Activated T-cell treated with anti-CD3 and anti-CD28 coated beads, Interleukin-2, amount 50 U/mL, for 72 hours (primary cell): ENCODE measurements around the gene TMEM115. TPM values are rescaled to one million over a fixed set of nuclear protein-coding genes. Genes with fewer than 3 reads are reported as not detected.

Experiments used
- ATAC-seq, 2 donors: fragments of 150-1000 bp; cut with Tn5 transposase; replicated peaks in 1 of 2; 2 replicates each; pipeline ENCODE4 v1.10.0; 2021; ENCODE audit warnings: moderate library complexity in 2 of 2, mild to moderate bottlenecking in 1 of 2
- DNase-seq, 2 donors: peaks; one replicate each; pipeline ENCODE4 v3.0.0; 2021 to 2022; ENCODE audit warnings: mixed read lengths in 1 of 2
- H3K27ac Mint-ChIP-seq: one replicate; pipeline ENCODE4 v1.8.0; 2022; ENCODE audit warnings: mild to moderate bottlenecking, moderate library complexity, mixed read lengths
- H3K27me3 Mint-ChIP-seq: one replicate; pipeline ENCODE4 v1.8.0; 2022; ENCODE audit warnings: low read depth, mixed read lengths
- H3K36me3 Mint-ChIP-seq, 2 donors: one replicate each; pipeline ENCODE4 v1.8.0; 2022; ENCODE audit warnings: mixed read lengths in 2 of 2, mild to moderate bottlenecking in 1 of 2; ENCODE audit not compliant: insufficient read depth in 2 of 2
- H3K4me1 Mint-ChIP-seq: one replicate; pipeline ENCODE4 v1.8.0; 2022; ENCODE audit warnings: low read depth, mixed read lengths
- H3K4me3 Mint-ChIP-seq, 2 donors: one replicate each; pipeline ENCODE4 v1.8.0; 2022; ENCODE audit warnings: mild to moderate bottlenecking in 2 of 2, mixed read lengths in 2 of 2, moderate library complexity in 2 of 2
- H3K9me3 Mint-ChIP-seq, 2 donors: one replicate each; pipeline ENCODE4 v1.8.0; 2022; ENCODE audit warnings: mixed read lengths in 2 of 2
- total RNA-seq, 2 donors: library from RNA; stranded (reverse); gene quantifications; one replicate each; pipeline ENCODE4 v1.2.3, GENCODE V29; 2022

The TMEM115 gene
- total RNA-seq, 2 donors from 2014 or later, result 21.5 to 22.6 TPM

DNA sequence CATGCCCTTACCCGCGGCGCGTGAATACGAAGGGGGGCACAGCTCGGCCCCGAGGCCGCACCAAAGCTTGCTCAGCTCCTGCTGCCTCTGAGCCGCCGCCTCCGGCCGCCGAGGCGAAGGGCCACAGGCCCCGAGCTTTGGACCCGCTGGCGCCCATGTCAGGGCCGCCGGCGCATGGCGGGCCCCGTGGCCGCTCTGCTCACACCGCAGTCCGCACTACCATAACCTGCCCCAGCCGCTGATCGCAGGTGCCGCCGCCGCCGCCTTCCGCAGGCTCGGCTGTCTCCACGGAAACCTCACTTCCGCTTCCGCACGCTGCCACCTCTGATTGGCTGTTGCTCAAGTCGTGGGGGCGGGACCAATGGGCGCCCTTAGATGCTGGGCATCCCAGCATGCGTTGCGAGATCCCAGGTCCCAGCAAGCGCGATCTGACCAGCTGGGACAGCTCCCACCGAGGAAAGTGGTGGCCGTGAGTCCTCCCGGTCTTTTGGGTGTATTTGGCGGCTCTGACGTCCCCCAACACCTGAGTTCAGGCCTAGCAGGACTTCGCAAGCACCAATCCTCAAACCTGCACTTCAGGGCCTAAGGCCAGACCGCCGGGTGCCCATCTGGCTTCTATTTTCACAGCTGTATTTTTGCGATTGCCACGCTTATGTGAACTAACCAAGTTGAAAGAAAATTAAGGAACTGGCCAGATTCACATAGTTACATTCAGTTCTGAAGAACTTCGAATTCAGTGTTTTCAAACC, 31.2 kb downstream of the TMEM115 start, which contains the start of gene TUSC2:
TSS of gene TUSC2 (minus strand) at position 281 of the 749 bp plus-strand sequence. CDS start at position 157, 124 bp downstream.
- Mint-ChIP-seq H3K9me3 (no peaks in the 10 kb centered on the region), H3K4me3 (peak within 1 kb of the TSS; percentile 86 to 87), H3K36me3 (peaks cover 4 to 7% of the 10 kb centered on the region in 2 donors), H3K4me1 (peaks cover 34% of the 10 kb centered on the region), H3K27me3 (no peaks in the 10 kb centered on the region), H3K27ac (peak within 1 kb of the TSS; percentile 89)
- ATAC-seq, result peak; percentile 94 to 95
- DNase-seq, result peak; percentile 95 to 97

DNA sequence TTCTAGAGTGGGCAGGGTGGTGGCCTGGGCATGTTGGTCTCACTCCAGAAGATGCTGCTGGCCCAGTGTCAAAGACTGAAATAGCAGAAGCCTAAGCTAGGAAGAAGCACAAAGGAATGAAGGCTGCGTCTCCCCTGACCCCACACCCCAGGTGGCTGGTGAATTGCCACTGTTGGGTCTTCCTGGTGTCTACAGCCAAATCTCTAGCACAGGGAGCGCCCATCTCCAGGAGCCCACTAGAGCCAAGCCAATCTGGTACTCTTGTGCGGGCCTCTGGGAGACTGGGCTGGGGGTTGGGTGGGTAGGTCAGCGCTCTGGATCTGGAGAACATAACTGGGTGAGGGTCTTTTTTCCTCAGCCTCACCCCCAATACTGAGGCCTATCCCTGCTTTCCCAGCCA, 32.2 kb downstream of the TMEM115 start:
- no peak for ATAC-seq
- Mint-ChIP-seq H3K9me3 (no peaks in the 10 kb centered on the region), H3K27ac (no peak overlapping the region), H3K4me3 (peak overlapping the region; percentile 86 to 87), H3K36me3 (peaks cover 4 to 7% of the 10 kb centered on the region in 2 donors), H3K4me1 (peaks cover 34% of the 10 kb centered on the region), H3K27me3 (no peaks in the 10 kb centered on the region)
- DNase-seq, result no peak

DNA sequence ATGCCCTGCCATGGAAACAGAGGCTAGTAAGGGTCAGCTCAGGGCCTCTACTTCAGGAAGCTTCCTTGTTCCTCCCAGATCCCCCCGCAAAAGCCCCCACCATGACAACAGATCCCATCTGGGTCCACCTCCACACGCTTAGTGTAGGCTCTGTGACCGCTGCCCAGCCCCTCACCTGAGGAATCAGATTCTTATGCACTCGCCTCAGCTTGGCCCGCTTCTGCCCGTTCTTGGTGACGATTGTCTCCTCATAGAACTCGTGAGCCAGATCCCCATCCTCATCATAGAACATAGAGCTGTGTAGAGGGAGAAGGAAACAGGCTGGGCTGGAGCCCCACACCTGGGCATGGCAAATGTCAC, 33.2 kb downstream of the TMEM115 start:
- no peak for ATAC-seq
- Mint-ChIP-seq H3K36me3 (peaks cover 3% of the 10 kb centered on the region in 2 donors), H3K4me1 (peaks cover 34% of the 10 kb centered on the region), H3K9me3 (no peaks in the 10 kb centered on the region), H3K4me3 (peak overlapping the region in 1 of 2 donors; percentile 86), H3K27me3 (no peaks in the 10 kb centered on the region), H3K27ac (no peak overlapping the region)
- no peak for DNase-seq

DNA sequence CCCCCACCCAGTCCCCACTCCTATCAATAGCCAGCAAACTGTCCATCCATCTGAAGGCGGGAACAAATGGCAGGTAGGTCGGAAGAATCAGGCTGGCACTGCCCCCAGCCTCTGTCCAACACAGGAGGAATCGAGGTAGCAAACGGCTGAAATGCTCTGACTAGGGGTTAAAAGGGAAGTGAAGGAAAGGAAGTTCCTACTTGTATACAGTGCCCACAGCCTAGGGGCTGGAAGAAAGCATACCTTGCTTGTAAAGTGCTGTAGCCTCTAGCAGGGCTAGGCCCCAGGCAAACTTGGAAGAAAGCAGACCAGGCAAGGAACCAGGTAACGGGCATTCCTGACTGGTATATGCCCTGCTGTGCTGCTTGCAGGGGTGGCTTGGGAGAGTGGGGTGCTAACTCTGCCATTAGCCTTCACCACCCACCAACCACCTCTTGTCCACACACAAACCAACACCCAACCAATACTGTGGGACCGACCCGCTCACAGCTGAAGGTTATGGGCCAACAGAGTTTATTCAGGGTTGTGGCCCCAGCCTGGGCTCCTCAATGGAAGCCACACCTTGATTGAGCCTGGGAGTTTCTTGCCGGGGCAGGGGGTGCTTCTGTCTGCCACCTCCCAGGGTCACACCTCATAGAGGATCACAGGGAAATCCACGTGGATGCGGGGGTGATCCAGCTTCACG, 33.7 kb downstream of the TMEM115 start:
- DNase-seq (no peak), ATAC-seq (no peak)
- Mint-ChIP-seq H3K27ac (no peak overlapping the region), H3K9me3 (no peaks in the 10 kb centered on the region), H3K4me1 (peaks cover 35% of the 10 kb centered on the region), H3K36me3 (peaks cover 1 to 2% of the 10 kb centered on the region in 2 donors), H3K4me3 (no peak overlapping the region), H3K27me3 (no peaks in the 10 kb centered on the region)

DNA sequence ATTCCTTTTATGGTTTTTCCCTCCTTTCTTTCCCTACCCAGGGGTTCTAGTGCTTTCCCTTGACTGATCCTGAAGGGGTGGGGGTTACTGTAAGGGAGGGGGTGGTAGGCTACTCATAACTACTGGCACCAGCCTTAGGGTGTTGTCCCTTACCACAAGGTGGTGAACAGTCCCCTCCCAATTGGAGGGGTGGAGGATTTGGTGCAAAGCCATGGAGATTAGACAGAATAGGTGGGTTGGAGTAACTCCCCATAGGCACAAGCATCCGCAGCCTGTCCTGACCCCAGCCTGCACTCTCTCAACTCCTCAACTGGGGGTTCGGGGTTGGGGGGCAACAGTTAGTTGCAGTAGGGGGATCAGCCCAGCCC, 34.2 kb downstream of the TMEM115 start:
- no peak for DNase-seq
- peaks cover 0 to under 1% of the 10 kb centered on the region in 2 donors for H3K36me3 Mint-ChIP-seq
- H3K27ac Mint-ChIP-seq, result no peak overlapping the region
- H3K9me3 Mint-ChIP-seq, result no peaks in the 10 kb centered on the region
- H3K4me1 Mint-ChIP-seq, result peaks cover 40% of the 10 kb centered on the region
- ATAC-seq, result no peak
- H3K27me3 Mint-ChIP-seq, result no peaks in the 10 kb centered on the region
- H3K4me3 Mint-ChIP-seq, result no peak overlapping the region

DNA sequence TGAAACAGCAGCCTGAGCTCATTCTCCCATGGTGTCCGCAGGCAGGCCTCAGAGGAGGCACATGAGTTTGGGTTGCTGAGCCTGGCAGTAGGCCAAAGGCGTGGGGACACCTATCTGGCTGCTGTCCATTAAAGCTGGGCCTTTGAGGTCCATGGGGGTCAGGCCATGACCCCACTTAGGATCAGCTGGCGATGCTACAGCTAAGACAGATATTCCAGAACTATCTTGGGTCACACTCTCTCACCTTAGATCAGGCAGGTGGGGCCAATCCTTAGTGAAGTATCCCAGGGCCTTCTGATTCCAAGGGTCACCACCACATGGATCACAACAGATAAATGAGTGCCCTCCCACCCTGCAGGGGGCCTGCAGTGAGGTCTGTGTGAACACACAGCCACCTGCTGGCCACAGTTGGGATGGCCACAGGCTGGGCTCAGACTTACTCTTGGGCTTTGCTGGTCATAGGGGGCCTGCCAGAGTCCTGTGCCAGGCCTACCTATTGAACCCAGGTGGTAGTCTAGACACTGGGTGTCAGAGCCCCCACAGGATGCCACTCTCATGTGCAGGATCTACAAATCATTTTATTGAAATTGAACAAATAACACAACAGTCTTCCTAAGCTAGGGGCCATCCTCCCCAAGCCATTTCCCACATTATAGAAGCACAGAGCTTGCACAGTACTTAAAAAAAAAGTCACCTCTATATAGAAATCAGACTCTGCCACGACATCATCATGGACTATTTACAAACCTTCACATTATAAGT, 34.8 kb downstream of the TMEM115 start:
- no peak overlapping the region for H3K27ac Mint-ChIP-seq
- H3K4me3 Mint-ChIP-seq, result no peak overlapping the region
- ATAC-seq, result peak; percentile 15 to 32
- H3K36me3 Mint-ChIP-seq, result no peaks in the 10 kb centered on the region
- no peaks in the 10 kb centered on the region for H3K9me3 Mint-ChIP-seq
- peaks cover 46% of the 10 kb centered on the region for H3K4me1 Mint-ChIP-seq
- DNase-seq, result peak; percentile 72 to 76
- no peaks in the 10 kb centered on the region for H3K27me3 Mint-ChIP-seq

DNA sequence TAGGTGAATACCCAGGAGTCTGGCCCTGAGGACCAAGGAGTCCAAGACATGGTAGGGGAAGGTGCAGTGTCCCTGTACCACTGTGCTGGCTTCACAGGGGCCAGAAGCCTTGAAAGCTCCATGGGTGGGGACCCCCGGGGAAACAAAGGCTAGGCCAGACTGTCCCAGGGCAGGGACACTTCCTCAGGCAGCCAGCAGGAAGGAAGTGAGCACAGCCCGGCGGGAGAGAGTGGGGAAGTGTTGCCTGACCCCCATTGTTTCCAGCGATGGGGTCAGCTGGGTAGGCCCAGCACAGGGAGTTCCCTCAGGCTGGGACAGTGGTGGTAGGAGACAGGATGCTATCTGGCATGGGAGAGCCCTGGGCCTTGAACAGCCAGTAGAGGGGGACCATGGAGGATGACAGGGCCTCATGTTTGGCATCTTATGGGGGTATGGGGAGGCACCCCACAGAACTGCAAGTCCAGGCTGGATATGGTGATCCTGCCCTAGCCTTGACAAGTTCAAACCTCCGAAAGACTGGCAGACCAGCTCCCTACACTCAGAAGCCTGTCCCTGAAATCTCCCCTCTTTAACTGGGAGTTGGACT, 35.6 kb downstream of the TMEM115 start:
- H3K36me3 Mint-ChIP-seq, result no peaks in the 10 kb centered on the region
- no peaks in the 10 kb centered on the region for H3K27me3 Mint-ChIP-seq
- ATAC-seq (no peak), DNase-seq (no peak)
- H3K4me1 Mint-ChIP-seq, result peaks cover 51% of the 10 kb centered on the region
- no peak overlapping the region for H3K4me3 Mint-ChIP-seq
- no peaks in the 10 kb centered on the region for H3K9me3 Mint-ChIP-seq
- H3K27ac Mint-ChIP-seq, result no peak overlapping the region

DNA sequence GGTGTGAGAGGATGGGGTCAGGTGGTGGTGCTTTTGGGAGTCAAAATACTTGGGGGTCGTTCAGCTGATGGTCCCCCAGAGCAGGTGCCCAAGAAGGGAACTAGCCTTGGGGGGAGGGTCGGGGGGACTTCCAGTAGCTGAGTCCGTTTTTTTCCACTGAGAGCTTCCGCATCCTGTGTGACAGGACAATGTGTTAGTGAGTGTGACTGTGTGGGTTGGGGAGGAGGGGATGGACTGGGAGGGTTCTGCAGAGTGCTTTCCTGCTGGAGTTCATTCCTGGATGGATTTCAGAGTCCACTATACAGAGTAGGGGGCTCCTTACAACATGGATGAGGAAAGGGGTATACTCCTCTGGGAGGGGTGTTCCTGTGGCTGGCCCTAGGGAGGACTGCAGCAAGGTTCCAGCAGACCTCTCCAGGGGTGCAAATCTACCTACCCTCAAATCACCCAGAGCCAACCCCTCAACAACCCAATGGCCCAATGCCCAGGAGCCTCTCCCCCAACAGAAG, 36.2 kb downstream of the TMEM115 start:
- ATAC-seq, result no peak
- H3K4me1 Mint-ChIP-seq, result peaks cover 49% of the 10 kb centered on the region
- DNase-seq, result no peak
- H3K36me3 Mint-ChIP-seq, result no peaks in the 10 kb centered on the region
- peak overlapping the region in 1 of 2 donors; percentile 37 for H3K4me3 Mint-ChIP-seq
- H3K27ac Mint-ChIP-seq, result no peak overlapping the region
- no peaks in the 10 kb centered on the region for H3K27me3 Mint-ChIP-seq
- no peaks in the 10 kb centered on the region for H3K9me3 Mint-ChIP-seq

DNA sequence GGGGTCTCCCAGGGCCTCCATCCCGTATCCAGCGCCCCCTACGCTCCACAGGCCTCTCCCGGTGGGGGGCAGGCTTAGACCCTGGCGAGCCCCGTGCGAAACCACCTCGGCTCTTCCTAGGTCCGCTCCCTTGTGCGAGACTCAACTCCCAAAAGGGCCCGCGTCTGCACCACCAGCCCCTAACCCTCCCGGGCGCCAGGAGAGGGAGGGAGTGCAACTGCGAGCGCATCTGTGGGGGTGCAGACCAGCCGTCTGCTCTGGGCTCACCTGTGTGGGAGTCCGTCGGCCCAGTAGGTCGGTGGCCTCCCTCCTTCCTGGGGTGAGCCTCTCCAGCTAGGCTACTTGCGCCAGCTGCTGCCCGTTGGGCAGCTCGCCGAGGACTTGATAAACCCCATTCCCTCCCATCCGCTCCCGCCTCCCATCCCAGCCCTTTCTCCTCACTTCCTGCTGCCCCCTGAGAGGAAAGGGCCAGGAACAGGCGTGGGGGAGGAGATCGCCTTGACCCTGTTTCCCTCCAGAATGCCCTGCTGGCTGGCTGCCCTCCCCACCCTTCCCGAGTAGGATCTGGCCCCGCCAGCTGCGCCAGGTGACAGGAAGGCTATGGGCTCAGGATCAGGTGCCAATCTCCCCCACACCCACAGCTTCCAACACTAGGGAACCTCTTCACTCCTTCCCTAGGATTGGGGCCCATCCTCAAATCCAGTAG, 36.8 kb downstream of the TMEM115 start, which contains the start of gene HYAL2:
TSS of gene HYAL2 (minus strand) at position 360 of the 706 bp plus-strand sequence. CDS start 2,256 bp downstream, outside the sequence.
- Mint-ChIP-seq H3K27me3 (no peaks in the 10 kb centered on the region), H3K27ac (peak within 1 kb of the TSS; percentile 96), H3K4me1 (peaks cover 48% of the 10 kb centered on the region), H3K9me3 (no peaks in the 10 kb centered on the region), H3K36me3 (no peaks in the 10 kb centered on the region), H3K4me3 (peak within 1 kb of the TSS; percentile 82)
- no peak for DNase-seq
- ATAC-seq, result no peak

DNA sequence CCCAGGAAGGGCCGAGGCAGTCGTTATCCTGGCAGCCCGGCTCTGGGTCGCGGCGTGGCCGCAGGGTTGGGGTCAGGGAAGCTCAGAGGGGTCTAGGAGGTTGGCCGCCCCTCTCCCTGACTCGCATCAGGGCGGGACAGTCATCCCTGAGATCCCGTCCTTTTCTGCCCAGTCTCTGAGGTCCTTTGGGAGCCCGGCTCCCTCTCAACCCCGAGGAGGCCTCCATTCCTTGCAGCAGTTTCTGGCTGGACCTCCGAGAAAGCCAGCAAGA, 37.3 kb downstream of the TMEM115 start:
- DNase-seq (no peak), ATAC-seq (no peak)
- H3K4me1 Mint-ChIP-seq, result peaks cover 48% of the 10 kb centered on the region
- H3K4me3 Mint-ChIP-seq, result peak overlapping the region; percentile 82
- peak overlapping the region; percentile 96 for H3K27ac Mint-ChIP-seq
- no peaks in the 10 kb centered on the region for H3K27me3 Mint-ChIP-seq
- H3K36me3 Mint-ChIP-seq, result no peaks in the 10 kb centered on the region
- H3K9me3 Mint-ChIP-seq, result no peaks in the 10 kb centered on the region

DNA sequence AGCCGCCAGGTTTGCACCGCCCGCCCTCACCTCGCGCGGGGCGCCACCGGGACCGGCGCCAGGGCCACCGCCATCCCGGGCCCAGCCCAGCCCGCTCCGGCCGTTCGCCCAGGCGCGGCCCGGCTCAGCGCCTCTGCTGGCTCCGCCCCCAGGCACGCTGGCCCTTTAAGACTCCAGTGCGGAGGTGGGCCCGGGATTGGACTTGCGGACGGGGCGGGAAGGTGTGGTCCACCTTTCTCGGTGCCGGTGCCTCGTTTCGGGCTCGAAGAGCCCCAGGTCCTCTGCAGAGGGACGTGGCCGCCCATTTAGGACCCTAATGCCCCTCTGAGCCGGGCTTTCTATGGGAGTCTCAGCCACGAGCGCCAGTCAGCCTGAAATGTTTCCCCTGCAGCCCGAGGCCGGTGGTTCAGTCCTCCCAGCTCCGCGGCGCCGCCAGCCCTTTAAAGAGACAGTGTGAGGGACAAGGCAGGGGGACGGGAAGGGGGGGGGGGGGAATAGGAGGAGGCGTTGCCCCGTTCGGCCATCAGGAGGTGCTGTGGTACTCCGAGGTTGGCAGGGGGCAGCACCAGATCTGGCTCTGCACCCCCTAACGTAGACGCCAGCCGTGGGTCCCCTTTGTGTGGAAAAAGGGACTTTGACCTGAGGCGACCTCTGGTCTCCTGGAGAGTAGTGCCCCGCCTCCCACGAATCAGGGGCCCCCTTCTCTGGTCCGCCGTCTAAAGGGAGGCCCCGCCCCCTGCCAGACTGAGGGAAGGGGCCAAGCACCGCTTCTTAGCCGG, 37.8 kb downstream of the TMEM115 start:
- peak; percentile 82 for ATAC-seq
- Mint-ChIP-seq H3K4me1 (peaks cover 48% of the 10 kb centered on the region), H3K4me3 (peak overlapping the region; percentile 82), H3K27ac (peak overlapping the region; percentile 96), H3K36me3 (no peaks in the 10 kb centered on the region), H3K9me3 (no peaks in the 10 kb centered on the region), H3K27me3 (no peaks in the 10 kb centered on the region)
- DNase-seq, result peak; percentile 88
